ENCODE results near the gene TMEM154. TPM values are rescaled to one million over a fixed set of nuclear protein-coding genes. Genes with fewer than 3 reads are reported as not detected.

TMEM154 gene
- total and polyA plus RNA-seq, 8 donors: 1.5 to 21.9 (median 2.5) TPM

GRCh38 chr4:152578670-152579069, 101.1 kb downstream of the TMEM154 start:
- Histone ChIP-seq H3K27me3 (no peaks in the 10 kb centered on the region), H3K4me3 (no peak overlapping the region), H3K27ac (no peak overlapping the region), H3K9me3 (no peaks in the 10 kb centered on the region), H3K4me1 (no peaks in the 10 kb centered on the region), H3K36me3 (no peaks in the 10 kb centered on the region)
- DNase-seq (no peak), ATAC-seq (no peak)
- TF ChIP-seq, protein P1, sequence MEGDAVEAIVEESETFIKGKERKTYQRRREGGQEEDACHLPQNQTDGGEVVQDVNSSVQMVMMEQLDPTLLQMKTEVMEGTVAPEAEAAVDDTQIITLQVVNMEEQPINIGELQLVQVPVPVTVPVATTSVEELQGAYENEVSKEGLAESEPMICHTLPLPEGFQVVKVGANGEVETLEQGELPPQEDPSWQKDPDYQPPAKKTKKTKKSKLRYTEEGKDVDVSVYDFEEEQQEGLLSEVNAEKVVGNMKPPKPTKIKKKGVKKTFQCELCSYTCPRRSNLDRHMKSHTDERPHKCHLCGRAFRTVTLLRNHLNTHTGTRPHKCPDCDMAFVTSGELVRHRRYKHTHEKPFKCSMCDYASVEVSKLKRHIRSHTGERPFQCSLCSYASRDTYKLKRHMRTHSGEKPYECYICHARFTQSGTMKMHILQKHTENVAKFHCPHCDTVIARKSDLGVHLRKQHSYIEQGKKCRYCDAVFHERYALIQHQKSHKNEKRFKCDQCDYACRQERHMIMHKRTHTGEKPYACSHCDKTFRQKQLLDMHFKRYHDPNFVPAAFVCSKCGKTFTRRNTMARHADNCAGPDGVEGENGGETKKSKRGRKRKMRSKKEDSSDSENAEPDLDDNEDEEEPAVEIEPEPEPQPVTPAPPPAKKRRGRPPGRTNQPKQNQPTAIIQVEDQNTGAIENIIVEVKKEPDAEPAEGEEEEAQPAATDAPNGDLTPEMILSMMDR (IDR thresholded peaks at IDR 0.05): no peak
- intact Hi-C loops (cut with DNase I): no loop called here

- DNase-seq (no peak), ATAC-seq (no peak)
- intact Hi-C loops (cut with DNase I): no loop called here
- no peaks in the 10 kb centered on the region for H3K36me3 ChIP-seq
- H3K27me3 ChIP-seq: no peaks in the 10 kb centered on the region
- no peak overlapping the region for H3K4me3 ChIP-seq
- no peaks in the 10 kb centered on the region for H3K9me3 ChIP-seq
- TF ChIP-seq, protein P1 (IDR thresholded peaks at IDR 0.05): no peak
- no peaks in the 10 kb centered on the region for H3K4me1 ChIP-seq
- no peak overlapping the region for H3K27ac ChIP-seq
Measured at GRCh38 chr4:152577708-152578396, 101.9 kb downstream of the TMEM154 start.

- no peak overlapping the region for H3K4me3 ChIP-seq
- intact Hi-C loops (cut with DNase I): no loop called here
- H3K9me3 ChIP-seq: no peaks in the 10 kb centered on the region
- TF ChIP-seq, protein P1 (IDR thresholded peaks at IDR 0.05): no peak
- H3K27ac ChIP-seq: no peak overlapping the region
- H3K4me1 ChIP-seq: no peaks in the 10 kb centered on the region
- H3K27me3 ChIP-seq: no peaks in the 10 kb centered on the region
- ATAC-seq (no peak), DNase-seq (no peak)
- H3K36me3 ChIP-seq: no peaks in the 10 kb centered on the region
Measured at GRCh38 chr4:152575533-152575932, 104.3 kb downstream of the TMEM154 start.

GRCh38 chr4:152573861-152574260, 105.9 kb downstream of the TMEM154 start:
- ATAC-seq: no peak
- intact Hi-C loops (cut with DNase I): no loop called here

GRCh38 chr4:152572417-152573086, 107.2 kb downstream of the TMEM154 start:
- DNase-seq: peak in 1 of 4 donors; percentile 50
- H3K27ac ChIP-seq: no peak overlapping the region
- TF ChIP-seq, protein P1 (IDR thresholded peaks at IDR 0.05): no peak

More at GRCh38 chr4:152573861-152574260, 105.9 kb downstream of the TMEM154 start:
- no peaks in the 10 kb centered on the region for H3K4me1 ChIP-seq
- TF ChIP-seq, protein P1 (IDR thresholded peaks at IDR 0.05): no peak
- H3K4me3 ChIP-seq: no peak overlapping the region
- H3K27me3 ChIP-seq: no peaks in the 10 kb centered on the region
- no peak overlapping the region for H3K27ac ChIP-seq
- H3K9me3 ChIP-seq: no peaks in the 10 kb centered on the region
- H3K36me3 ChIP-seq: no peaks in the 10 kb centered on the region
- no peak for DNase-seq

More at GRCh38 chr4:152572417-152573086, 107.2 kb downstream of the TMEM154 start:
- intact Hi-C loops (cut with DNase I): no loop called here
- Histone ChIP-seq H3K4me1 (no peaks in the 10 kb centered on the region), H3K9me3 (no peaks in the 10 kb centered on the region), H3K4me3 (no peak overlapping the region), H3K27me3 (no peaks in the 10 kb centered on the region), H3K36me3 (no peaks in the 10 kb centered on the region)
- ATAC-seq: peak; percentile 50

Data from left lung (tissue), 10 donors.